ENCODE results near the gene TENM3.
A peak's percentile ranks its signal among the peaks of the same experiment; 100 is the strongest.

The TENM3 gene

GRCh38 chr4:182795446-182796238 is 552.4 kb downstream of the TENM3 start:
- Histone ChIP-seq H3K4me3 (ENCODE audit: severe bottlenecking) (no peak overlapping the region), H3K27me3 (ENCODE audit: insufficient read depth, poor library complexity, severe bottlenecking) (no peaks in the 10 kb centered on the region), H3K36me3 (ENCODE audit: low read depth) (no peaks in the 10 kb centered on the region), H3K27ac (ENCODE audit: poor library complexity, severe bottlenecking) (no peak overlapping the region), H3K9me3 (ENCODE audit: severe bottlenecking) (no peaks in the 10 kb centered on the region), H3K4me1 (ENCODE audit: insufficient read depth, poor library complexity, severe bottlenecking) (no peaks in the 10 kb centered on the region)
- ATAC-seq (ENCODE audit: low read depth) (no peak), DNase-seq (ENCODE audit: low spot score) (no peak)
- TF ChIP-seq CTCF (IDR thresholded peaks at IDR 0.05; ENCODE audit: poor library complexity, severe bottlenecking): no peak

GRCh38 chr4:182799515-182800215 is 556.5 kb downstream of the TENM3 start:
- Histone ChIP-seq H3K27me3 (ENCODE audit: insufficient read depth, poor library complexity, severe bottlenecking) (no peaks in the 10 kb centered on the region), H3K4me3 (ENCODE audit: severe bottlenecking) (no peak overlapping the region), H3K9me3 (ENCODE audit: severe bottlenecking) (no peaks in the 10 kb centered on the region), H3K4me1 (ENCODE audit: insufficient read depth, poor library complexity, severe bottlenecking) (no peaks in the 10 kb centered on the region), H3K27ac (ENCODE audit: poor library complexity, severe bottlenecking) (no peak overlapping the region), H3K36me3 (ENCODE audit: low read depth) (no peaks in the 10 kb centered on the region)
- no peak for ATAC-seq (ENCODE audit: low read depth)
- no peak for TF ChIP-seq CTCF (IDR thresholded peaks at IDR 0.05; ENCODE audit: poor library complexity, severe bottlenecking)
- peak; percentile 45 for DNase-seq (ENCODE audit: low spot score)

GRCh38 chr4:182800216-182800515 is 557.0 kb downstream of the TENM3 start:
- TF ChIP-seq CTCF (IDR thresholded peaks at IDR 0.05; ENCODE audit: poor library complexity, severe bottlenecking): no peak
- no peak for ATAC-seq (ENCODE audit: low read depth)
- no peaks in the 10 kb centered on the region for H3K27me3 ChIP-seq (ENCODE audit: insufficient read depth, poor library complexity, severe bottlenecking)

GRCh38 chr4:182801636-182802035 is 558.4 kb downstream of the TENM3 start:
- no peaks in the 10 kb centered on the region for H3K36me3 ChIP-seq (ENCODE audit: low read depth)
- DNase-seq (ENCODE audit: low spot score): peak; percentile 30
- no peak for TF ChIP-seq CTCF (IDR thresholded peaks at IDR 0.05; ENCODE audit: poor library complexity, severe bottlenecking)
- H3K4me3 ChIP-seq (ENCODE audit: severe bottlenecking): no peak overlapping the region
- H3K27me3 ChIP-seq (ENCODE audit: insufficient read depth, poor library complexity, severe bottlenecking): no peaks in the 10 kb centered on the region
- no peak for ATAC-seq (ENCODE audit: low read depth)
- H3K9me3 ChIP-seq (ENCODE audit: severe bottlenecking): no peaks in the 10 kb centered on the region
- no peaks in the 10 kb centered on the region for H3K4me1 ChIP-seq (ENCODE audit: insufficient read depth, poor library complexity, severe bottlenecking)
- H3K27ac ChIP-seq (ENCODE audit: poor library complexity, severe bottlenecking): no peak overlapping the region

More at GRCh38 chr4:182800216-182800515, 557.0 kb downstream of the TENM3 start:
- Histone ChIP-seq H3K27ac (ENCODE audit: poor library complexity, severe bottlenecking) (no peak overlapping the region), H3K4me3 (ENCODE audit: severe bottlenecking) (no peak overlapping the region), H3K4me1 (ENCODE audit: insufficient read depth, poor library complexity, severe bottlenecking) (no peaks in the 10 kb centered on the region), H3K9me3 (ENCODE audit: severe bottlenecking) (no peaks in the 10 kb centered on the region), H3K36me3 (ENCODE audit: low read depth) (no peaks in the 10 kb centered on the region)
- DNase-seq (ENCODE audit: low spot score): no peak

GRCh38 chr4:182802621-182803020 is 559.4 kb downstream of the TENM3 start:
- no peak for ATAC-seq (ENCODE audit: low read depth)
- Histone ChIP-seq H3K4me3 (ENCODE audit: severe bottlenecking) (no peak overlapping the region), H3K9me3 (ENCODE audit: severe bottlenecking) (no peaks in the 10 kb centered on the region), H3K4me1 (ENCODE audit: insufficient read depth, poor library complexity, severe bottlenecking) (no peaks in the 10 kb centered on the region), H3K27ac (ENCODE audit: poor library complexity, severe bottlenecking) (no peak overlapping the region), H3K27me3 (ENCODE audit: insufficient read depth, poor library complexity, severe bottlenecking) (no peaks in the 10 kb centered on the region), H3K36me3 (ENCODE audit: low read depth) (no peaks in the 10 kb centered on the region)
- DNase-seq (ENCODE audit: low spot score): no peak
- TF ChIP-seq CTCF (IDR thresholded peaks at IDR 0.05; ENCODE audit: poor library complexity, severe bottlenecking): no peak

All from RWPE2 (cell line).